C4-2B (cell line): Measurements from ENCODE around the gene LTBP1.

Source experiments
- H3K27ac ChIP-seq: fragments of 450-650 bp; 2 replicates; pipeline ENCODE4 v1.5.1; 2017
- CTCF ChIP-seq: fragments of 450-650 bp; conservative IDR thresholded peaks from 2 replicates; pipeline ENCODE4 v1.5.1; 2017; ENCODE audit warnings: mild to moderate bottlenecking
- ZFX ChIP-seq: fragments of 450-650 bp; IDR thresholded peaks from 2 replicates; pipeline ENCODE4 v1.6.1; 2017

Gene LTBP1

GRCh38 chr2:33136056-33136455 is 189.3 kb downstream of the LTBP1 start:
- TF ChIP-seq CTCF (no peak), ZFX (no peak)
- no peak overlapping the region for H3K27ac ChIP-seq

GRCh38 chr2:33136566-33136965 is 189.8 kb downstream of the LTBP1 start:
- H3K27ac ChIP-seq, result no peak overlapping the region
- TF ChIP-seq CTCF (no peak), ZFX (no peak)

DNA sequence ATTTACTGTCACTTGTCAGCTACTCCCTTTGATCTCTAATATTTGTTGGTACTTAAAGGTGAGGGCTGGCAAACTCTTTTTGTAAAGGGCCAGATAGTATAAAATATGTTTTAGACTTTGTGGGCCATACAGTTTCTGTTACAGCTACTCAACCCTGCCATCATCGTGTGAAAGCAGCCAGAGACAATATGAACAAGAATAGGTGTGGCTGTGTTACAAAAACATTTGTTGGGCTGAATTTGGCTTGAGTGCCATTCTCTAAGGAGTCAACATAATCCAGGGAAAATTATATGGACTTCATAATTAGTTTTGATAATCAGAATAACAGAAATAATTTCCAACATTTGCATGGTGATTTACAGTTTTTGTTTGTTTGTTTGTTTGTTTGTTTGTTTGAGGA is 190.6 kb downstream of the LTBP1 start:
- TF ChIP-seq ZFX (no peak), CTCF (no peak)
- no peak overlapping the region for H3K27ac ChIP-seq

DNA sequence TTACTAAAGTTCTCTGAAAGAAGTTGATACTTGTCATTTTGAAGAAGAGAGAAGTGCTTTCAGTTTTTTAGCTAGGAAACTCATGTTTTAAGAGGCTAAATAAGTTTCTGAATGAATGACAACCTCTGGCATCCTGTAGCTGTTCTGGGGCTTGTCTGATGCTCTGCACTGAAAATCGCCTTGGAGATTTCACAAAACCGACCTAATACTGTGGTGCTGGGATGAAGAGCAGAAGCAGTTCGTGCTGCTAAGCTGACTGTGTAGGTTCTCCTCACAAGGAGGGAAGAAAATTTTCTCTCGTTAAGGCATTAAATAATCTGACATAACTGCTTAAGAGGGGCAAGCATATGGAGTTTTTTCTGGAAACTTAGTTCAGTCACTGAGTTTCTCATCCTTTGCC is 193.2 kb downstream of the LTBP1 start:
- TF ChIP-seq ZFX, result no peak
- TF ChIP-seq CTCF, result no peak
- H3K27ac ChIP-seq, result no peak overlapping the region

GRCh38 chr2:33141476-33141875 is 194.7 kb downstream of the LTBP1 start:
- no peak overlapping the region for H3K27ac ChIP-seq
- TF ChIP-seq ZFX, result no peak
- TF ChIP-seq CTCF, result no peak

GRCh38 chr2:33142810-33143209 is 196.1 kb downstream of the LTBP1 start:
- TF ChIP-seq ZFX, result no peak
- TF ChIP-seq CTCF, result no peak
- H3K27ac ChIP-seq, result no peak overlapping the region

DNA sequence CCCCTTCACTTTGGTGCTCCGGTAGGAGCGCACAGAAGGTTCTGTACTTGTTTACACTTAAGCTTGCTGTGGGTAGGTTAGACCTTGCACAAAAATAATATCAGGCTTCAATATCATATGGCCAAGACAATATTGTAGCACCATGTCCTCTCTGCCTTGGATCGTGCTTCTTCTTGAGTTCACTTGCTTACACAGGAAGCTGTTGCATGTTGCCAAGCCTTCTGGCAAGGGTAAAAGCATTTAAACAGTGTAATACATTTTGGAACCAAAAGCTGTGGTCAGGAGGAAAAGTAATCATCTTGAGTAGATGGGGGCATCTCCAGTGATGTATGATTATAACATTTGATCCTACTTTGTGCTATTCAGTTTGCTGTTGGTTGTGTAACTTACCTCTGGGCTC is 197.5 kb downstream of the LTBP1 start:
- no peak overlapping the region for H3K27ac ChIP-seq
- TF ChIP-seq ZFX (no peak), CTCF (no peak)

- no peak overlapping the region for H3K27ac ChIP-seq
These were observed 198.7 kb downstream of the LTBP1 start for GRCh38 chr2:33145459-33145858.

More at GRCh38 chr2:33145459-33145858, 198.7 kb downstream of the LTBP1 start:
- TF ChIP-seq ZFX (no peak), CTCF (no peak)
